Uterus (tissue), 4 donors: ENCODE data around the gene ZNF653. TPM values are rescaled to one million over a fixed set of nuclear protein-coding genes. Genes with fewer than 3 reads are reported as not detected.
A peak's percentile ranks its signal among the peaks of the same experiment; 100 is the strongest.

Experiments used
- DNase-seq, 2 donors: peaks; one replicate each; pipeline ENCODE4 v3.0.0-alpha.2; 2019 to 2020
- H3K27ac ChIP-seq, 2 donors: fragments of 200-600 bp; sonication (generic); 1 replicate in 1 of 2; 2 replicates in 1 of 2; pipeline ENCODE4 v1.5.1; 2016 to 2018
- H3K27me3 ChIP-seq, 2 donors: fragments of 200-600 bp; sonication (generic); one replicate each; pipeline ENCODE4 v1.5.1; 2018 to 2019; ENCODE audit warnings: control low read depth in 1 of 2
- H3K36me3 ChIP-seq, 2 donors: fragments of 200-600 bp; sonication (generic); one replicate each; pipeline ENCODE4 v1.5.1; 2019; ENCODE audit warnings: control low read depth in 1 of 2
- H3K4me1 ChIP-seq, 2 donors: fragments of 200-600 bp; sonication (generic); one replicate each; pipeline ENCODE4 v1.5.1; 2018 to 2019; ENCODE audit warnings: control low read depth in 1 of 2
- H3K4me3 ChIP-seq, 2 donors: fragments of 200-600 bp; sonication (generic); 1 replicate in 1 of 2; 2 replicates in 1 of 2; pipeline ENCODE4 v1.5.1; 2018 to 2019; ENCODE audit warnings: mild to moderate bottlenecking in 1 of 2
- H3K9me3 ChIP-seq, 2 donors: fragments of 200-600 bp; sonication (generic); one replicate each; pipeline ENCODE4 v1.5.1; 2019; ENCODE audit warnings: control low read depth in 1 of 2
- POLR2A ChIP-seq, 2 donors: fragments of 450-650 bp; IDR thresholded peaks; one replicate each; pipeline ENCODE4 v1.6.1; 2016; ENCODE audit warnings: antibody characterized with exemption in 2 of 2, mild to moderate bottlenecking in 1 of 2, moderate library complexity in 1 of 2
- intact Hi-C: fragments of 100-400 bp; cut with DNase I; formaldehyde crosslinking; loops from one replicate; pipeline ENCODE4 v1.15.1; 2023; ENCODE audit warnings: low total_unique reads
- total RNA-seq, 4 donors: library from RNA; depleted of rRNA in 3 of 4; stranded (reverse); fragments of >200 nt in 3 of 4; gene quantifications; one replicate each; pipeline versions ENCODE4 v1.1.0 to v1.2.4, GENCODE V29; 2014 to 2023
- TF ChIP-seq, protein P1 (sequence below), 4 experiments: fragments of 200-600 bp in 2 of 4; fragments of 450-650 bp in 2 of 4; sonication (generic) in 2 of 4; IDR thresholded peaks; one replicate each; pipeline ENCODE4 v1.5.1; 2016 to 2019; ENCODE audit warnings: antibody characterized with exemption in 4 of 4, mild to moderate bottlenecking in 2 of 4, moderate library complexity in 1 of 4
- donor health status: DM: yes; HTN: yes; CAD: no.

Gene ZNF653
- total RNA-seq, 4 donors from 2014 or later: 0.88 to 14.8 (median 6.3) TPM

DNA sequence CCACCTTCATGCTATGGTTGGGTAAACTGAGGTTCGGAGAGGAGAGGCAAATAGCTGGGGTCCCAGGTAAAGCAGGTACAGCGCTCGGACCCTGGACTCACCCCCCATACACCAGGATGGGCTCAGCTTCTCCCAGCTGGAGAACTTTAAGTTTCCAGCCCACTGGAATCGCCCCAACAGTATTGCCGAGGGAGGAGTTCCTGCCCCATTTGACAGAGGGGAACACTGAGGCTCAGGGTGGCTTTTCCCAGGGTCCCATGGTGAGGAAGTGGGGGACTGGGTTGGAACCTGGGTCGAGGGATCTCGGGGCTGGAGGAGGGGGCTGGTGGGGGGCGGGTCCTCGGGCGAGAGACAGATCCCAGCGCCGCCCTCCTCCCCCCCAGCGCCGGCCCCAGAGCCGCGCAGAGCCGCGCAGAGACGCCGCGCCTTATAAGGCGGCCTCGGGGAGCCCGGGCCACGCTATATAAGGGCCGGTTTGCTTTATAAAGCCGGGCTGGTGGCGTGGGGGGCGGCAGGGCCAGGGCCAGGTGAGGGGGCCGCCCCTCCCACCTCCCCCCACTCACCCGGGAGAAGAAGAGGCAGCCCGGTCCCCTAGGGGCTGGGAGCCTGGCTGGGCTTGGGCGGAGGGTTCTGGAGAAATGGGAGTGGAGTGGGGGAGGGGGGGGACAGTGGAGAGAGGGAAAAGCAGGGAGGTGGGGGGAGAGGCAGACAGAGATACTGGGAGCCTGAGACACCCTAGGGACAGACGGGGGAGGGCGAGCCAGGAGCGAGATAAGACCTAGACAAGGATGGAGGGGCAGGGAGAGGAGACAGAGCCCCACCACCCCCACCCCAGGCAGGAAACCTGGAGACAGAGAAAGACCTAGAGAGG, 34.1 kb upstream of the ZNF653 start:
- Histone ChIP-seq H3K4me3 (peak overlapping the region; percentile 50 to 94), H3K27me3 (no peaks in the 10 kb centered on the region), H3K9me3 (no peaks in the 10 kb centered on the region), H3K4me1 (no peaks in the 10 kb centered on the region), H3K27ac (peak overlapping the region; percentile 98 to 100), H3K36me3 (no peaks in the 10 kb centered on the region)
- TF ChIP-seq, protein P1, sequence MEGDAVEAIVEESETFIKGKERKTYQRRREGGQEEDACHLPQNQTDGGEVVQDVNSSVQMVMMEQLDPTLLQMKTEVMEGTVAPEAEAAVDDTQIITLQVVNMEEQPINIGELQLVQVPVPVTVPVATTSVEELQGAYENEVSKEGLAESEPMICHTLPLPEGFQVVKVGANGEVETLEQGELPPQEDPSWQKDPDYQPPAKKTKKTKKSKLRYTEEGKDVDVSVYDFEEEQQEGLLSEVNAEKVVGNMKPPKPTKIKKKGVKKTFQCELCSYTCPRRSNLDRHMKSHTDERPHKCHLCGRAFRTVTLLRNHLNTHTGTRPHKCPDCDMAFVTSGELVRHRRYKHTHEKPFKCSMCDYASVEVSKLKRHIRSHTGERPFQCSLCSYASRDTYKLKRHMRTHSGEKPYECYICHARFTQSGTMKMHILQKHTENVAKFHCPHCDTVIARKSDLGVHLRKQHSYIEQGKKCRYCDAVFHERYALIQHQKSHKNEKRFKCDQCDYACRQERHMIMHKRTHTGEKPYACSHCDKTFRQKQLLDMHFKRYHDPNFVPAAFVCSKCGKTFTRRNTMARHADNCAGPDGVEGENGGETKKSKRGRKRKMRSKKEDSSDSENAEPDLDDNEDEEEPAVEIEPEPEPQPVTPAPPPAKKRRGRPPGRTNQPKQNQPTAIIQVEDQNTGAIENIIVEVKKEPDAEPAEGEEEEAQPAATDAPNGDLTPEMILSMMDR (IDR thresholded peaks at IDR 0.05): peak in 1 of 4 experiments; percentile 3
- peak; percentile 60 to 66 for TF ChIP-seq POLR2A (IDR thresholded peaks at IDR 0.05)
- intact Hi-C loops: no loop called here
- peak; percentile 73 to 88 for DNase-seq

DNA sequence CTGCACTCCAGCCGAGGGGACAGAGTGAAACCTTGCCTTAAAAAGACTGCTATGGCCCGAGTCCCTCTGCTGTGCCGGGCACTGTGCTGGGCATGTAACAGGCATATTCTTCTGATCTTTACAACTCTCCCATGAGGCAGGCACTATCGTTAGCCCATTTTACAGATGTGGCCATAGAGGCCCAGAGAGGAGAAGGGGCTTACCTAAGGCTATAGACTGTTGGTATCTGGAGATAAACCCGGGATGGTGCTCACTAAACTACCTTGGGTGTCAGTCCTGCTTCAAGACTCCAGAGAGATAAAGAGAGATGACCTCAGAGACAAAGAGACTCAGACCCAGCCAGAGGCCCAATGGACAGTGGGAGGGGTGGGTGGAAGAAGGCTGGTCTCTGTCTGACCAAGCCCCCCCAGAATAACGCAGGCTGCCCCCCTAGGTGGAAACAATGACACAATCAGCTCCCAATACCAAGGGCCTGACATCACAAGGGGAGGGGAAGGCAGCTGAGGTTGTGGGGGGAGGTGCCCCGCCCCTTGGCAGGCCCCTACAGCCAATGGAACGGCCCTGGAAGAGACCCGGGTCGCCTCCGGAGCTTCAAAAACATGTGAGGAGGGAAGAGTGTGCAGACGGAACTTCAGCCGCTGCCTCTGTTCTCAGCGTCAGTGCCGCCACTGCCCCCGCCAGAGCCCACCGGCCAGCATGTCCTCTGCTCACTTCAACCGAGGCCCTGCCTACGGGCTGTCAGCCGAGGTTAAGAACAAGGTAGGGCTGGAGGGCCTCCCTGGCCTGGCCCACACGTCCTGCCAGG, 32.8 kb upstream of the ZNF653 start, which contains the start of gene CNN1:
Gene CNN1 (plus strand): TSS at position 620 of the 805 bp plus-strand sequence. CDS start 77 bp downstream, at position 697.
- intact Hi-C loops: no loop called here
- peak; percentile 94 to 97 for DNase-seq
- no peaks in the 10 kb centered on the region for H3K4me1 ChIP-seq

DNA sequence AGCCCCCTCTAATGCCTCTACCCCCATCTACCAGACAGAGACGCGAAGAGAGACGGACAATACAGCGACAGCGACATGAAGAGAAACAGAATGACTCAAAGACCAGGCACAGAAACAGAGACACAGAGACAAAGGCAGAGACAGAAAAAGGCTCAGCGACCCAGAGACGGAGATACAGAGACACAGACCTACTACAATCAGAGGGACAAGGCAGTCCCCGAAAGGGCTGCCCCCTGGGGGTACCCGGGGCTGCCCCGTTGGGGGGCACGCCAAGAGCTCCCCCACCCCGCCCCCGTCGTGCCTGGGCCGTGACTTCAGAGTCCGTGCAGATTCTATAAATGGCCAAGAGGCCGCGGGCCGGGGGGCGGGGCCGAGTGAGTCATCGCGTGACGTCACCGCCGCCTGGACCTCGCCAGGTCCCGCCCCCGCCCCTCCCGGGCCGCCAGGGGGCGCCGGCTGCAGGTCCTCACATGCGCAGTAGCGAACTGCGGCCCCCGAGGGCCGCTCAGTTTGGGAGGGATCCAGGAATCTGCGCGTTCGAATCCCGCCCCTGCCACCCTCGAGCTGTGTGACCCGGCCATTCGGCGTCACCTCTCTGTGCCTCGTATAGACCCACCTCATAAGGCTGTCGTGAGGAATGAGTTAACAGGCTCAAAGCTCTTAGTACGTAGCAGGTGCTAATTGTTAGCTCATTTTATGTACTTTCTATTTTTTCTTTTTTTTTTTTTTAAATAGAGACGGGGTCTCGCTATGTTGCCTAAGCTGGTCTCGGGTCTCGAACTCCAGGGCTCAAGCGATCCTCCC, 30.4 kb upstream of the ZNF653 start:
- Histone ChIP-seq H3K27ac (peak overlapping the region; percentile 98 to 100), H3K27me3 (no peaks in the 10 kb centered on the region), H3K4me1 (no peaks in the 10 kb centered on the region), H3K36me3 (no peaks in the 10 kb centered on the region), H3K9me3 (no peaks in the 10 kb centered on the region), H3K4me3 (peak overlapping the region; percentile 34 to 35)
- intact Hi-C loops: no loop called here
- peak; percentile 94 for DNase-seq
- TF ChIP-seq, protein P1 (IDR thresholded peaks at IDR 0.05): peak; percentile 75 to 96 (median 93)
- peak; percentile 83 to 89 for TF ChIP-seq POLR2A (IDR thresholded peaks at IDR 0.05)

More for the DNA sequence above, 32.8 kb upstream of the ZNF653 start, which contains the start of gene CNN1:
- TF ChIP-seq, protein P1 (IDR thresholded peaks at IDR 0.05): peak in 1 of 4 experiments; percentile 4
- peak; percentile 95 to 96 for TF ChIP-seq POLR2A (IDR thresholded peaks at IDR 0.05)
- Histone ChIP-seq H3K27ac (peak within 1 kb of the TSS; percentile 98 to 100), H3K36me3 (no peaks in the 10 kb centered on the region), H3K4me3 (peak within 1 kb of the TSS; percentile 50 to 94), H3K9me3 (no peaks in the 10 kb centered on the region), H3K27me3 (no peaks in the 10 kb centered on the region)

DNA sequence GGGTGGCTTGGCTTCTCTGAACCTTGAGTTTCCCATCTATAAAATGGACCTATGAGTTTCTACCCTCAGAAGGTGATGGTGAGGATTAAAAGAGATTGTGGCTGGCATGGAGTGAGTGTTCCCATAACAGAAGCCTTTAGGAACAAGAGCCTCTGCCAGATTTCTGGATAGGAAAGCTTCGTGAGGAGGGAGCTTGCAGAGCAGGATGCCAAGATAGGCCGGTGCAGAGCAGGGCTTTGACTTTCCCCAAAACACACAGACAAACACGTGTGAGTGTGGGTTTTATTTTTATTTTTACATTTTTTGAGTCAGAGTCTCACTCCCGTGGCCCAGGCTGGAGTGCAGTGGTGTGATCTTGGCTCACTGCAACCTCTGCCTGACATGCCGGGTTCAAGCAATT, 29.3 kb upstream of the ZNF653 start:
- Histone ChIP-seq H3K4me1 (no peaks in the 10 kb centered on the region), H3K27ac (peak overlapping the region; percentile 98 to 100)
- intact Hi-C loops: no loop called here

More for the DNA sequence above, 29.3 kb upstream of the ZNF653 start:
- Histone ChIP-seq H3K4me3 (no peak overlapping the region), H3K9me3 (no peaks in the 10 kb centered on the region), H3K27me3 (no peaks in the 10 kb centered on the region), H3K36me3 (no peaks in the 10 kb centered on the region)
- peak; percentile 28 to 48 for DNase-seq
- TF ChIP-seq POLR2A (IDR thresholded peaks at IDR 0.05): no peak
- TF ChIP-seq, protein P1 (IDR thresholded peaks at IDR 0.05): no peak
